Nephron progenitor cell (in vitro differentiated cells): ENCODE results near the gene ZNF581.

Experiments used
- DNase-seq: peaks from one replicate; pipeline ENCODE4 v3.0.0; 2021
- H3K27ac Mint-ChIP-seq: 2 replicates; pipeline ENCODE4 v1.8.0; 2021; ENCODE audit warnings: mild to moderate bottlenecking, moderate library complexity, mixed read lengths
- H3K27me3 Mint-ChIP-seq: 2 replicates; pipeline ENCODE4 v1.8.0; 2021; ENCODE audit warnings: mild to moderate bottlenecking, low read depth, mixed read lengths; ENCODE audit not compliant: poor library complexity
- H3K36me3 Mint-ChIP-seq: 2 replicates; pipeline ENCODE4 v1.8.0; 2021; ENCODE audit warnings: low read depth, mixed read lengths
- H3K4me1 Mint-ChIP-seq: 2 replicates; pipeline ENCODE4 v1.8.0; 2021; ENCODE audit warnings: mixed read lengths
- H3K4me3 Mint-ChIP-seq: 2 replicates; pipeline ENCODE4 v1.8.0; 2021; ENCODE audit warnings: mild to moderate bottlenecking, moderate library complexity, mixed read lengths
- H3K9me3 Mint-ChIP-seq: 2 replicates; pipeline ENCODE4 v1.8.0; 2021; ENCODE audit warnings: mild to moderate bottlenecking, moderate library complexity, mixed read lengths
- CTCF ChIP-seq: fragments of 200-600 bp; sonication (generic); IDR thresholded peaks from 2 replicates; pipeline ENCODE4 v1.5.0; 2021; ENCODE audit warnings: antibody characterized with exemption

The ZNF581 gene

GRCh38 chr19:55681131-55682092 lies 38.0 kb downstream of the ZNF581 start:
- Mint-ChIP-seq H3K4me1 (peaks cover 16% of the 10 kb centered on the region), H3K27me3 (peaks cover 3% of the 10 kb centered on the region), H3K4me3 (no peak overlapping the region), H3K27ac (no peak overlapping the region), H3K36me3 (peaks cover 37% of the 10 kb centered on the region), H3K9me3 (no peaks in the 10 kb centered on the region)
- DNase-seq: no peak
- no peak for TF ChIP-seq CTCF

GRCh38 chr19:55683449-55684261 lies 40.2 kb downstream of the ZNF581 start:
- H3K27ac Mint-ChIP-seq: peak overlapping the region; percentile 12
- H3K27me3 Mint-ChIP-seq: peaks cover 3% of the 10 kb centered on the region
- H3K4me3 Mint-ChIP-seq: no peak overlapping the region
- peaks cover under 1% of the 10 kb centered on the region for H3K4me1 Mint-ChIP-seq
- TF ChIP-seq CTCF: no peak
- DNase-seq: no peak
- no peaks in the 10 kb centered on the region for H3K9me3 Mint-ChIP-seq
- peaks cover 31% of the 10 kb centered on the region for H3K36me3 Mint-ChIP-seq

- DNase-seq: no peak
- H3K27ac Mint-ChIP-seq: no peak overlapping the region
- H3K27me3 Mint-ChIP-seq: peaks cover 3% of the 10 kb centered on the region
- H3K4me1 Mint-ChIP-seq: peaks cover 13% of the 10 kb centered on the region
- no peaks in the 10 kb centered on the region for H3K9me3 Mint-ChIP-seq
- peaks cover 19% of the 10 kb centered on the region for H3K36me3 Mint-ChIP-seq
- TF ChIP-seq CTCF: no peak
- no peak overlapping the region for H3K4me3 Mint-ChIP-seq
Measured at GRCh38 chr19:55684946-55685681, 41.7 kb downstream of the ZNF581 start.

- Mint-ChIP-seq H3K4me3 (no peak overlapping the region), H3K27me3 (peaks cover 3% of the 10 kb centered on the region), H3K4me1 (peaks cover 17% of the 10 kb centered on the region), H3K9me3 (no peaks in the 10 kb centered on the region), H3K36me3 (peaks cover 15% of the 10 kb centered on the region), H3K27ac (peak overlapping the region; percentile 79)
- TF ChIP-seq CTCF: no peak
- DNase-seq: no peak
Measured at GRCh38 chr19:55685776-55686175, 42.3 kb downstream of the ZNF581 start.

- Mint-ChIP-seq H3K36me3 (peaks cover 15% of the 10 kb centered on the region), H3K4me3 (no peak overlapping the region), H3K9me3 (no peaks in the 10 kb centered on the region), H3K4me1 (peaks cover 17% of the 10 kb centered on the region), H3K27me3 (peaks cover 3% of the 10 kb centered on the region), H3K27ac (peak overlapping the region; percentile 97)
- TF ChIP-seq CTCF: no peak
- no peak for DNase-seq
Measured at GRCh38 chr19:55686311-55687050, 43.0 kb downstream of the ZNF581 start.
